ENCODE results near the gene CYTH1.

Gene CYTH1

DNA sequence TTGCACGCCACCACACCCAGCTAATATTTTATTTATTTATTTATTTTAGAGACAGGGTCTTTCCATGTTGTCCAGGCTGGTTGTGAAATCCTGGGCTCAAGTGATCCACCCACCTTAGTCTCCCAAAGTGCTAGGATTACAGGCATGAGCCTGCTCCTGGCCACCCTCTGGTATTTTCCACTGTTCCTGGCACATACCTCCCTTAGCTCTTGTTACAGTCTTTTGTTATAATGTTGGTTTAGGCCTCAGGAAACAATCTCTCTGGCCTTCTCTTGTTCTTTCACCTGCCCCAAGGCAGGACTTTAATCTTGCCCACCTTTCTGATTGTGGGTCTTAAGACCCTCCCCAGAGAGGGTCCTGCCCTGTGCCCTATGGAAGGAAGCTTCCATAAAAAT, 3.6 kb upstream of the CYTH1 start:
- DNase-seq = no peak

DNA sequence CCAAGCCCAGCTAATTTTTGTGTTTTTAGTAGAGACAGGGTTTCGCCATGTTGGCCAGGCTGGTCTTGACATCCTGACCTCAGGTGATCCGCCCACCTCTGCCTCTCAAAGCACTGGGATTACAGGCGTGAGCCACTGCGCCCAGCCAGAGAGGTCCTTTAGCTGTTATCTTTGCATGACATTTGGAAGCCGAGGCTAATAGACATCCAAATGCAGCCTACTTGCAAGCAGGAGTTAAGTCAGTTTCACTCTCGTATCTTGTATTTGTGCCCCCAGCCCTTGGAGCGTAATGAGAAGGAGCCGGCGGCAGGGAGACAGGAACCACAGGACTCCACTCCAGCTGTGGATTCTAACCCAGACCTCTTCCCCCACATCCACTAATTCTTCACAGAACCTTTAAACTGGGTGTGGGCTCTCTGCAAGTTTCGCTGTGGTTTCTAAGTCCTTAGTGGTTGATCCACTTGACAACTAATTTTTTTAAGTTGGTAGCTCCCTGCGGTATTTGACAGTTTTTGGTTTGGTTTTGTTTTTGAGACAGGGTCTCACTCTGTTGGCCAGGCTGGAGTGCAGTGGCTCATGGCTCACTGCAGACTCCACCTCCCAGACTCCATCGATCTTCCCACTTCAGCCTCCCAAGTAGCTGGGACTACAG, 3.1 kb upstream of the CYTH1 start:
- peak; percentile 65 for DNase-seq

DNA sequence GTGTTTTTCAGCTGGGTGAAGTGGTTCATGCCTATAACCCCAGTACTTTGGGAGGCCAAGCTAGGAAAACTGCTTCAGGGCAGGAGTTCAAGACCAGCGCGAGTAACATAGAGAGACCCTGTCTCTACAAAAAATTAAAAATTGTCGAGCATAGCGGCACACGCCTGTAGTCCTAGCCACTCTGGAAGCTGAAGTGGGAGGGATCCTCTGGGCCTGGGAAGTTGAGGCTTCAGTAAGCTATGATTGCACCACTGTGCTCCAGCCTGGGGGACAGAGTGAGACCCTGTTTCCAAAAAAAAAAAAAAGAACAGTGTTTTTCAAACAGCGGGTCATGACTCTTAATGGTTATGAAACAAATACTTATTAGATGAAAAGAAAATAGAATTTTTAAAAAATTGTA, 2.3 kb upstream of the CYTH1 start:
- no peak for DNase-seq

DNA sequence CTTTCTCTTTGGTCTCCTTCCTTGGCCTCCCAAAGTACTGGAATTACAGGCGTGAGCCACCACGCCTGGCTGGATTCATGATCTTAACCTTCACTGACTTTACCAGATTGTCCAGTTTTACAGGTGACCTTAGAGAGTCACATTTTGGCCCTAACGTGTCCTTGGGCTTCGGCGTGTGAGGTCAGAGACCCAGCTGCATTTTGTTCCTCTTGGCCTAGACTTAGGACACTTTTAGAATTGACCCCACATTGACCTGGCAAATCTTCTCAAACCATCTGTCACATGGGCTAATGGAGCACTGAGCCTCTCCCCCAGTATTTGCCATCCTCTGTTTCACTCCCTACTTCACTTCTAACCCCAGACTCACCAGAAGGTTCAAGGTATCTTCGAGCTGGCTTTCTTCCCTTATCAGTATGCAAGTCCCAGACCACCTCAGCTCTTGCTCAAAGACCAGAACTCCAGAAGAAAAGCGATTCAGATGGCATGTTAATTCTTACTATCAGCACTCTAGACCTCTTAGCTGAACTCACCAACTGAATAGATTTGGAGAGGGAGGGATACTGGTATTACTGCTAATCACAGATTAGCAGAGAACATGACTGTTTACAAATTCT, 1.7 kb upstream of the CYTH1 start:
- DNase-seq = peak; percentile 45

DNA sequence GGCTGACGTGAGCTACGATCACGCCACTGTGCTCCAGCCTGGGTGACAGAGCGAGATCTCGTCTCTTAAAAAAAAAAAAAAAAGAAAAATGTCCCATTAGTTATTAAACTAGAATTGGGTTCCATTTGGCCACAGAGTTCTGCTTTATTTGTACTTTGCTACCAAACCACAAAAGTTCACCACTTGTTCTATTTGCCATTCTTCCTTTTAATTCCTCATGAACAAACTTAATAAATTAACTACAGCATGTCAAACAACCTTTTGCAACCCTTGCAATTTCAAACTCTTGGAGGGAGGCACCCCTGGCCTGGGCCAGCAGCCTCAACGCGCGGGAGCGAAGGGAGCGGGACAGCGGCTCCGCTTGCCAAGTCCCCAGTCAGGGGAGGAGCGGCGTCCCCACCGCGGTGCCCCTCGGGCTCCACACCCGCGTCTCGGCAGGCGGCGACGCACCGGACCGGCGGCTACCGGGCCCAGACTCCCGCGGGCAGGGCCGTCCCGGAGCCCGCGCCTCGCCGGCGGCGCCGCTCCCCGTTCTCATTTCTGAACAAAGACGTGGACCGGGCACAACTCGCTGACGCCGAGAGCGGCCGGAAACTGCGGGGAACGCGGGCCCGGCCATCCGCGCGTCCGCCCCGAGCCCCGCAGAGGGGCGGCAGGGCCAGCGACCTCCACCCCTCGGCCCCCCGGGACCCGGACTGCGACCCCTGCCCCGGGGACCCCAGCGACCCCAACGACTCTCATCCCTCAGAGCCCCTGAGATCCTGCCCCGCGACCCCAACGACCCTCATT, 775 bp downstream of the CYTH1 start:
- DNase-seq = peak; percentile 13

DNA sequence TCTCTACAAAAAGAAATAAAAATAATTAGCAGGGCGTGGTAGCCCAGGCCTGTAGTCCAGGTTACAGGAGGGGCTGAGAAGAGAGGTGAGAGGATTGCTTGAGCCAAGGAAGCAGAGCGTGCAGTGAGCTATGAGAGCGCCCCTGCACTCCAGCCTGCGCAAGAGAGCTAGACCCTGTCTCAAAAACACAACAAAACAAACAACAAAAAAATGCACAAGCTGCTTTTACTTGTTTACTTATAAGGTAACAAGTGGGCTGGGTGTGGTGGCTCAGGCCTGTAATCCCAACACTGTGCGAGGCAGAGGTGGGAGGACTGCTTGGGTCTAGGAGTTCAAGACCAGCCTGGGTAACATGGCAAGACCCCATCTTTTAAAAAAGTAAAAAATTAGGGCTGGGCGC, 1.7 kb downstream of the CYTH1 start:
- no peak for DNase-seq

DNA sequence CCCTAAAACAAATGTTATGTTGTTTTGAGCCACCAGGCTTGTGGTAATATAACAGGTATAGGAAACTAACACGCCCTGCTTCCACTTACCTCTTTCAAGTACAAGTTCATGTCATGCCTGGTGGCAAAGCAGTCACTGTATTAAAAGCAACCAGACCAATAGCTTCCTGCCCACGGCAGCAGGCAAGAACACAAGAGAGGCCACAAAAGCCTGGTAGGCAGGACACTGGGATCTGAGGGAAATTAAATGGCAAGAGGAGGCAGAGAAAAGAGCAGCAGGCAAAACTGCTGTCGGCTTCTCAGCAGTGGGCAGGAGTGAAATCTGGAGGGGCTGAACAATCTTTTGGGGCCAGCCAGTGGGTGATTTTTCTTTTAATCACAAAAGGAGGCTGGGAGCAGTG, 2.2 kb downstream of the CYTH1 start:
- DNase-seq = no peak

DNA sequence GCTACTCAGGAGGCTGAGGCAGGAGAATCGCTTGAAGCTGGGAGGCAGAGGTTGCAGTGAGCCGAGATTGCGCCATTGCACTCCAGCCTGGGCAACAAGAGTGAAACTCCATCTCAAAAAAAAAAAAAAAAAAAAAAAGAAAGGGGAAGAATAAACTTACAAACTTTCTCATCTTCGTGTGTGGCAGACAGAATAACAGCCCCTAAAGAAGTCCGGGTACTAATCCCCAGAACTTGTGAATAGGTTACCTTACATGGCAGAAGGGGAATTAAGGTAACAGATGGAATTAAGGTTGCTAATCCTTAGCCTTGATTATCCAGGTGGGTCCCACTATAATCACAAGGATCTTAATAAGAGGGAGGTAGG, 2.8 kb downstream of the CYTH1 start:
- peak; percentile 59 for DNase-seq

DNA sequence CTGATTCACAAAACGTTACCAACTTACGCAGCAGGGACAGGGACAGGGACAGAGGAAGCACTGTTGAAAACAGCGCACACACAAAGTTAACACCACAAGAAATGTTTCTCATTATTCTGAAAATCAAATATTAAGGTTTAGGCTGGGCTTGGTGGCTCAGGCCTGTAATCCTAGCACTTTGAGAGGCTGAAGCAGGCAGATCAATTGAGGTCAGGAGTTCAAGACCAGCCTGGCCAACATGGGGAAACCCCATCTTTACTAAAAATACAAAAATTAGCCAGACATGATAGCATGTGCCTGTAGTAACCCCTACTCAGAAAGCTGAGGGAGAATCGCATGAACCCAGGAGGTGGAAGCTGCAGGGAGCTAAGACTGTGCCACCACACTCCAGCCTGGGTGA, 4.2 kb downstream of the CYTH1 start:
- no peak for DNase-seq

DNA sequence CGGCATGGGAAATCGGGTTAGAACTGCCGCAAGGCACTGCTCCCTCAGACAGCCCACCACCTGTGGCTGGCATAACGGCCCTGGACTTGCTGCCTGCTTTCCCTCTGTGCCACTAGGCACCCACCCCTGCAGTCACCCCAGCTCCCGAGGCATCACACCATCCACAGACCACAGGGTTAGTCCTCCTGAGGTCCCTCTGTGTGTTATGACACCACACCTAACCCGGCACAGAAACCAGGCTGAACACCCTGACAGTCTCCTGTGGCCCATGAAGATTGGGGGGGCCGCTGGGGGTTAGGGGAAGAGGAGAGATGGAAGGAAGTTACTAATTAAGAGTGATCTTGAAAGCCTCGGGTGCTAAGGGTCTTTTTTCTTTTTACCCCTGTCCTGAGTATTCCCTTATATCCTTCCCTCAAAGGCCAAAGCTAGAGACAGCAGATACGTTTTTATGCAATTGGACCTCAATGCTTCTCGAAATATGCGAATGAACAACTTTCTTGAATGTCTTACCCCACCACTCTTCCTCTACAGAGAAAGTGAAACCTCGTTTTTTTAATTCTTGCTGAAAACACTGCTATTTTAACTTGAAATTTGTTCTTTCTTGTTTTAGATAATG, 7.0 kb downstream of the CYTH1 start:
- no peak for DNase-seq

DNA sequence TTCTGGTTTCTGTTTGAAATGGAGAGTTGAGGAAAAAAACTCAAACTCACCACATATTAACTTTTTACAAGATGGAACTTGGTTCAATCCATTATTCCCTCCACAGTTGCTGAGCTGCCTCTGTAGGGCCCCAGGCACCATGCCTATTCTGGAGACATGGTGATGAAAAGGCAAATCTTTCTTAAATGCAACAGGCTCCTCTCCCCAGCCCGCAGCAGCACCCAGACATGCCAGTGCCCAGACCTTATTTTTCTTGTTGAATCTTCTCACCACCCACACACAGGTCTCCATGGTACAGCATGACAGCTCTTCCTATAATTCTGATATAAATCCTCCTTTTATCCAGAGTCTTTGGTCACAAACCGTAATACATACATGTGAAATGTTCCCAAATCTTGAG, 7.6 kb downstream of the CYTH1 start:
- no peak for DNase-seq

DNA sequence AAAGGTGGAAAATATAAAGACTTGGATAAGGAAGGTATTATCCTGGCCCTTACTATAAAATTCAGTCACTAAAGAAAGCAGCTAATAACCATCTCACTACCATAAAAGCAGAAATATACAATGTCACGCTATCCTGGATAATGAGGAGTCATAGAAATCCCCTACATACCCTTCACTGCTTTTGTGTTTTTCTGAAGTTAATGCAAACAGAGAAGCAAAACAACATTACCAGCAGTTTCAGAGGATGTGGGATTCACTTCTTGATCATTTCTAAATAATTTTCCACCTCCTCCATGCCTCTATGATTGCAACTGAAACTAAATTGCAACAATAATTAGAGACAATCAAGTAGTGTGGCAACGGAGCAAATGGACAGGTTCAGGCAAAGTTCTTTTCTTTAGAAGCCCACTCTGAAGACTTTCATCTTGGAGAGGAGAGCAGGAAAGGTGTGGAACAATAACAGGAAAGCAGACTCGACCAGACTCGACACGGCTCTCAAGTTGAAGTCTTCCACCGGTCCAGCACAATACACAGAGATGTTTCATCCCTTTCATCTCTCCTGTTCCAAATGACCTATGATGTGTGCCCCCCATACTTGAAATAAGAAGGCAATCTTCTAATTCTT, 10.2 kb downstream of the CYTH1 start:
- no peak for DNase-seq

DNA sequence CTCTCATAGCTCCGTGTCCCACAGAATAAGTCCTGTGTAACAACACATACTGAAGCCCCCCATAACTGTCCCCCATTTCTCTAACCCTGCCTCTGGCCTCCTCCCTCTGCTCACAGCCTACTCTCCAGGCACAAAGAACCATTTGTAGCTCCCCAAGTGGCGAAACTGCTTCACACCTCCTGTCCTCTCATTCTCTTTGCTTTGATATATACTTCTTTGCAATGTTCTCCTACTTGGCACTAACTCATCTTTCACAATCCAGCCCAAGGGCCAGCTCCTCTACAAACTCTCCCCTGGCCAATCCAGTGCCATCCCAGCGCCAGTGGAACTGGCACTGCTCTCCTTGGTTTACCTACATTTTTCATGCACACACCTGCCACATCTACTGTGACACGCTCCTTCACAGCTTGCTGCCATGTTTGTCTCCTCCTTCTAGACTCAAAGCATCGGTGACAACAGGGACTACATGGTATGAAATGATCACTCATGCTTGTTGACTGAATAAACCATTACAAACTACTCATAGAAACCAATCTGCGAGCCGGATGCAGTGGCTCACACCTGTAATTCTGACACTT, 12.8 kb downstream of the CYTH1 start:
- no peak for DNase-seq

DNA sequence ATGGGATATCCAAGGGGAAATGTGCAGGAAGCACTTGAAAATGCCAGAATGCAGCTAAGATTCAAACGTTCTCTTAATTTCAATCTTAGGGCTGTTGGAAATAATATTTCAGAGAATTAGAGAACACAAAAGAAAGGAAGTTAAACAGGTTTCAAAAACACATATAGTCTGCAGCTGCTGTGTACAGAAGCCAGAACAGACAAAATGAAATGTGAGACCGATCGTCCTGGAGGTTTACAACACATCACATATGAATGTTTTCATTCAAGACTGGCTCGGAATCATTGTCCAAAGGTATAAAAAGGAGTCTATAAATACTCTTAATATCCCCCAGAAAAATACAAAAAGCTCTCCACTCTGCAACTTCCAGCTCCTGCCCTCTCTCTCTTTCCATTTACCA, 14.3 kb downstream of the CYTH1 start:
- DNase-seq = no peak

DNA sequence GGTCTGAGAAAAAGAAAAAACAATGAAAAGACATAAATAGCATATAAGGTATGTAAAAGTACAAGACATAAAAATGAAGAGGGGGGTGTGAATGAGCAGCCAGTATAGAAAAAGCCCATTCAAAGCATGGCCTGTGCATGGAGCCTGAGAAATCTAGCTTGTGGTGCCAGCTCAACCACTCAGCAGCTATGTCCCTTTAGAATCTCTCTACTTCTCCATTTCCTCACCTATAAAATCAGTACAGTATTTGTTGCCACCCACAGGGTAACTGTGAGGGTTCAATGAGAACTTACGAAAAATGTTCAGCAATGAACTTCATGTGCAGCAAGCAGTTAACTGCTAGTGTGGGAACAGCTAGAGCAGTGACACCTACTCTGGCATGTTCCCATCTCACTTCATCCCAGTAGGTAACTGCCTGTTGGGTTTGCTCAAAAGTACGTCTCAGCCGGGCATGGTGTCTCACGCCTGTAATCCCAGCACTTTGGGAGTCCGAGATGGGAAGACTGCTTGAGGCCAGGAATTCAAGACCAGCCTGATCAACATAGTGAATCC, 15.3 kb downstream of the CYTH1 start:
- no peak for DNase-seq

DNA sequence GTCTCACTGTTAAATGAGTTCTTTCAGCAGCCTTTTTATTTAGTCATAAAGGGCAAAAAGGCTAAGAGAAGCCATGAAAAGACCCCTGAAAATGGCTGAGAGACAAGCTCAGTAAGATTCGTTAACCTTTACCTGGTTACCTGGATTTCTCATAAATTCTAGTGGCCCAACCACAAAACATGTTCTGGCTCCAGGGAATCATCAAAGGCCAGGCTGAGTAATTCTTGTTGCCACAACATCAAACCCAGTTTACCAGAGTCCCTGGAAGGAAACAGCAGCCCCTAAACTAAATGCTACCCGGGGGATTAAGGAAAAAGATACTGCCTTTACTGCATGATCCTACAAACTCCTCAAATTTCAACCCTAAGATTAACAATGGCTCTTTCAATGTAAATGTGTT, 15.8 kb downstream of the CYTH1 start:
- DNase-seq = no peak

DNA sequence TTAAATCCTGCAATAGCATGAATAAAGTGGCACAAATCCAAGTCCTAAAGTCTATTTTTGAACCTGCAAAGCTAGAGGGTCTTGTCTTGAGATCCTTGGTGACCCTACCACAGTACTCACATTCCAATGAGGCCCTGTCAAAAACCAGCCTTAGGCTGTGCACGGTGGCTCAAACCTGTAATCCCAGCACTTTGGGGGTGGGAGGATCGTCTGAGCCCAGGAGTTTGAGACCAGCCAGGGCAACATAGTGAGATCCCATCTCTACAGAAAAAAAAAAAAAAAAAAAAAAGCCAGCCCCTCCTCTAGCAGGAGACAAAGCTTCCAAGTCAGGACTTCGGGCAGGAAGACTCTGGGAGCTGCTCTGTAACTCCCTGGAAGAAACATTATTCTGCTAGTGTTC, 16.3 kb downstream of the CYTH1 start:
- DNase-seq = no peak

DNA sequence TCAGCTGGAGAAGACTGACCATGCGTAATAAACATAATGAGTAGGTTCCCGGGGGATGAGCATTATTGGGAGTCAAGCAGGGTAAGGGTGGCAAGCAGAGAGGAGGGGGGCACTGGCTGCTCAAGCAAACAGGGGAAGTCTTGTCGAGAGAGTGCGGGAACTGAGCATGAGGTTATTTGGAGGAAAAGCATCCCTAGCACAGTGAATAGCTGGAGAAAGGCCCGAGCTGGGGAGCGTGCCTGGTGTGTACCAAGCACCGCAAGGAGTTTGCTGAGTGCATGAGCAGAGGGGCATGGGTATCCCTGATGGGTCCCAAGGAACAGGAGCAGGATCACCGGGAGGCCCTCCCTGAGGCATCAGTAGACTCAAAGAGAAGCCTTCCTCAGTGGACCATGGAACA, 17.2 kb downstream of the CYTH1 start:
- DNase-seq = no peak

DNA sequence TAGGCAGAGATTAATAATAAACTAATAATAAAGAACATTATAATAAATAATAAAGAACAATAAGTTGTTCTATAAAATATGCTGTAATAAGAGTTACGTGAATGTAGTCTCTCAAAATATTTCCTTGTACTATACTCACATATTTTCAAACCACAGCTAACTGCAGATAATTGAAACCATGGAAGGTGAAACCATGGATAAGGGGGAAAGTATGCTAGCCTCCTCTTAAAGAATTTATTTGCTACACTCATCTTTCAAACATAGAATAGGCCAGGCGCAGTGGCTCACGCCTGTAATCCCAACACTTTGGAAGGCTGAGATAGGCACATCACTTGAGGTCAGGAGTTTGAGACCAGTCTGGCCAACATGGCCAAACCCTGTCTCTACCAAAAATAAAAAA, 18.5 kb downstream of the CYTH1 start:
- DNase-seq = no peak

DNA sequence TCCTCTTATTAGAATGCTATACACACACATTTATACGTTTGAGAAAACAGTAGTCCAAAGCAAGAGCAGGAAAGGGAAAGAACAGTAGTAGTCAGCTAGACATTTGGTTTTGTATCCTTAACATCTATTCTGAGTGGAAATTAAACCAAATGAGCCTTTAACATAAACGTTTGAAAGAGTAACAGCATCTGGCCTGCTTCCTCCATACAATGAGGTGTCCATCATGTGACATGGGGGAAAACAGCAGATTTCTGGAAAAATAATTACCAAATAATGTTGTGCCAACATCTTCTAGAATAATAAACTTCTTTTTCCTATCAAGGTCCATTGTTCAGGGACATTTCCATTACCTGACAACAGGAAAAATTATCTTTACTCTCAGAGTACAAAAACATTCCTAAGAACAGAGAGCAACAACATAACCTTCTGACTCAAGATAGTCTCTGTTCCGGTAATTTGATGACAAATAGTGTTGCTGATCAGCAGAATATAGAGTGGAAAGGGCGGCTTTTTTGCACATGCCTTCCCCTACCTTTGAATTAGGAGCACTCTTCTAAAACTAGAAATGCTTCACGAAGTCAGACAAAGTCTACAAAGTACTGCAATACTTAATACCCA, 20.2 kb downstream of the CYTH1 start:
- DNase-seq = no peak

DNA sequence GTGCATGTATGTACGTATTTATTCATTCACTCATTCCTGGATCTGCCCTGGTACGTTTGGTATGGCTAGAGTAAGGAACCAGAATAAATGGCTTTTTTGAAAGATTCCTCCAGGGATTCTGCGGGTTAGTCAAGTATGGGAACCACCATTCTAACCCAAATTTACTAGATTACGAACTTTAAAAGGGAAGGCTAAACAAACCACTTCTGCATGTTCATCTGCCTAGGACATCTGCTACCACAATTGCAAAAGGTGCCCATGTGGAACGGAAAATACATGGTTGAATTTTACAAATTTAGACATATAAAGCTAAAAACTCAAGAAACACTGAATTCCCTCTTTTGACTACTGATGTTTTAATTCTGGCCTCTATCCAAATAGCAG, 22.1 kb downstream of the CYTH1 start:
- peak; percentile 28 for DNase-seq

DNA sequence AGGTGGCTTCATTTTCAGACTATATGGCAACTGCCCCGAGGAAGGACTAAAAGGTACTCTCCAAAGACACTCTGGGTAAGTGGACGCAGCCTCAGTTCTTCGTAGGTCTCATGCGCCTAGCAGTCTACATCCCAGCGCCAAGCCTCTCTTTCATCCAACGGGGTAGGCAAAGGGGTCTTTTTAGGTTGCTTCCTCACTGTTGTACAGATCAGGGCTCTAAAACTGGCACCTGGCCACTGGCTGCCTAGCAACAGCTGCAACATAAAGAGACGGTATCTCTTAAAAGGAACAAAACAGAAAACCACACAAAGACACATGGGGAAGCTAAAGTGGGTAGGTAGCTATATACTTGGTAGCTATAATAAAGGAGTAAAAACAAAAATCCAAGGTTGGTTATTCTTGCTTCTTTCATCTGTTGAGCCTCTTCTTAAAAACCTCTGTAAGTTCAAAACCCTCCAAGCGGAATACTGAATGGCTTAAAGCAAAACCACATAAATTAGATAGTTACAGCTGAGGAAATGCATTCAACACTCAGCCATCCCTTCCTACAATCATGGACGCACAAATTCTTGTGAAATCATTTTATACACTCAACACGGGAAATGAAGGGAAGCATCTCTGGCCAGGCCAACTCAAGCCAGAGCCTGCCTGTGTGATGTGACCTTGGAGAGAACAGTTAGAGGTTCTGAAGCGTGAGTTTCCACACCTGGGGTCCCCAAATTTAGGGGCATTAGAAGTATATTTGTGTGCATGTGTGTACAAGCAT, 22.7 kb downstream of the CYTH1 start:
- peak; percentile 71 for DNase-seq
